GM23338 (cell line): ENCODE measurements around the gene RIBC2. TPM values are rescaled to one million over a fixed set of nuclear protein-coding genes. Genes with fewer than 3 reads are reported as not detected.

ENCODE experiments used
- ATAC-seq: fragments of 200-7000 bp; cut with Tn5 transposase; 3 replicates; pipeline ENCODE4 v1.9.1; 2020
- DNase-seq: peaks from one replicate; pipeline ENCODE4 v3.0.0-alpha.2; 2015; ENCODE audit warnings: low spot score
- H2AFZ ChIP-seq: fragments of 200-600 bp; sonication (generic); 2 replicates; pipeline ENCODE4 v1.8.0; 2016; ENCODE audit warnings: antibody characterized with exemption, mild to moderate bottlenecking, moderate library complexity
- H3F3A ChIP-seq: fragments of 200-600 bp; sonication (generic); replicated peaks from 2 replicates; pipeline ENCODE4 v1.8.0; 2017; ENCODE audit warnings: antibody characterized with exemption, mixed run types, low read depth
- H3K27ac ChIP-seq: fragments of 200-600 bp; sonication (generic); 2 replicates; pipeline ENCODE4 v1.6.1; 2016; ENCODE audit warnings: low read depth
- H3K27me3 ChIP-seq: fragments of 200-600 bp; sonication (generic); 2 replicates; pipeline ENCODE4 v1.8.0; 2016; ENCODE audit warnings: mild to moderate bottlenecking, mixed run types, moderate library complexity; ENCODE audit not compliant: insufficient read depth
- H3K36me3 ChIP-seq: fragments of 200-600 bp; sonication (generic); 2 replicates; pipeline ENCODE4 v1.8.0; 2016; ENCODE audit warnings: mild to moderate bottlenecking; ENCODE audit not compliant: insufficient read depth
- H3K4me1 ChIP-seq: fragments of 200-600 bp; sonication (generic); 2 replicates; pipeline ENCODE4 v1.8.0; 2016; ENCODE audit warnings: mild to moderate bottlenecking, moderate library complexity; ENCODE audit not compliant: insufficient read depth
- H3K4me2 ChIP-seq: fragments of 200-600 bp; sonication (generic); 2 replicates; pipeline ENCODE4 v1.7.1; 2017; ENCODE audit warnings: mixed run types
- H3K4me3 ChIP-seq: fragments of 200-600 bp; sonication (generic); 2 replicates; pipeline ENCODE4 v1.6.1; 2016; ENCODE audit warnings: mixed run types
- H3K79me2 ChIP-seq: fragments of 200-600 bp; sonication (generic); replicated peaks from 2 replicates; pipeline ENCODE4 v1.8.0; 2017; ENCODE audit warnings: mild to moderate bottlenecking; ENCODE audit not compliant: insufficient read depth
- H3K9me2 ChIP-seq: fragments of 200-600 bp; sonication (generic); 2 replicates; pipeline ENCODE4 v1.8.0; 2017; ENCODE audit not compliant: insufficient read depth
- H4K20me1 ChIP-seq: fragments of 200-600 bp; sonication (generic); replicated peaks from 2 replicates; pipeline ENCODE4 v1.8.0; 2017; ENCODE audit warnings: mild to moderate bottlenecking; ENCODE audit not compliant: insufficient read depth
- H3K27ac Mint-ChIP-seq: 2 replicates; pipeline ENCODE4 v1.8.0; 2020; ENCODE audit warnings: inconsistent platforms, mild to moderate bottlenecking, moderate library complexity, mixed read lengths
- H3K27me3 Mint-ChIP-seq: 3 replicates; pipeline ENCODE4 v1.8.0; 2022; ENCODE audit warnings: low read depth, mild to moderate bottlenecking, moderate library complexity, mixed read lengths, inconsistent platforms; ENCODE audit not compliant: insufficient read depth, poor library complexity
- H3K36me3 Mint-ChIP-seq: 3 replicates; pipeline ENCODE4 v1.8.0; 2021; ENCODE audit warnings: low read depth, mild to moderate bottlenecking, inconsistent platforms, moderate library complexity, mixed read lengths
- H3K4me1 Mint-ChIP-seq: 3 replicates; pipeline ENCODE4 v1.8.0; 2020; ENCODE audit warnings: mild to moderate bottlenecking, inconsistent platforms, mixed read lengths
- H3K4me3 Mint-ChIP-seq: 3 replicates; pipeline ENCODE4 v1.8.0; 2021; ENCODE audit warnings: moderate library complexity, mild to moderate bottlenecking, inconsistent platforms, mixed read lengths
- H3K9me3 Mint-ChIP-seq: 3 replicates; pipeline ENCODE4 v1.8.0; 2020; ENCODE audit warnings: moderate library complexity, mild to moderate bottlenecking, inconsistent platforms, mixed read lengths
- CREB1 ChIP-seq: fragments of 250-450 bp; sonication (Bioruptor Pico); IDR thresholded peaks from 2 replicates; pipeline ENCODE4 v1.5.0; 2020; ENCODE audit warnings: low read depth, mild to moderate bottlenecking, moderate library complexity
- EZH2 ChIP-seq: fragments of 200-600 bp; sonication (generic); IDR thresholded peaks from one replicate; pipeline ENCODE4 v1.8.0; 2017; ENCODE audit warnings: antibody characterized with exemption, mild to moderate bottlenecking, low read depth; ENCODE audit not compliant: unreplicated experiment
- JUNB ChIP-seq: IDR thresholded peaks from one replicate; pipeline ENCODE4 v1.6.1; 2016; ENCODE audit warnings: antibody characterized with exemption; ENCODE audit not compliant: unreplicated experiment
- ZNF462 ChIP-seq: fragments of 250-450 bp; sonication (Bioruptor Pico); IDR thresholded peaks from 2 replicates; pipeline ENCODE4 v1.5.0; 2020; ENCODE audit warnings: mild to moderate bottlenecking, moderate library complexity
- polyA plus RNA-seq: library from polyadenylated mRNA; unstranded; fragments of >200 nt; fragmentation: Nextera tagmentation; extraction: Ambion mirVana; gene quantifications from 2 replicates; pipeline ENCODE4 v1.2.1, GENCODE V29; 2016
- total RNA-seq: library from RNA; depleted of rRNA; stranded (reverse); fragments of >200 nt; shearing (Covaris generic); gene quantifications from 2 replicates; pipeline ENCODE4 v1.2.3, GENCODE V29; 2014
- TF ChIP-seq, protein P1 (sequence below), 2 experiments: fragments of 200-600 bp in 1 of 2; sonication (generic) in 1 of 2; conservative IDR thresholded peaks; 2 replicates each; pipeline versions ENCODE4 v1.5.1 to v1.6.1; 2016 to 2017; ENCODE audit warnings: antibody characterized with exemption in 2 of 2, low read depth in 2 of 2, mild to moderate bottlenecking in 2 of 2, moderate library complexity in 1 of 2

The RIBC2 gene
- total and polyA plus RNA-seq, 2 experiments from 2014 or later, result 2.2 to 2.8 TPM

DNA sequence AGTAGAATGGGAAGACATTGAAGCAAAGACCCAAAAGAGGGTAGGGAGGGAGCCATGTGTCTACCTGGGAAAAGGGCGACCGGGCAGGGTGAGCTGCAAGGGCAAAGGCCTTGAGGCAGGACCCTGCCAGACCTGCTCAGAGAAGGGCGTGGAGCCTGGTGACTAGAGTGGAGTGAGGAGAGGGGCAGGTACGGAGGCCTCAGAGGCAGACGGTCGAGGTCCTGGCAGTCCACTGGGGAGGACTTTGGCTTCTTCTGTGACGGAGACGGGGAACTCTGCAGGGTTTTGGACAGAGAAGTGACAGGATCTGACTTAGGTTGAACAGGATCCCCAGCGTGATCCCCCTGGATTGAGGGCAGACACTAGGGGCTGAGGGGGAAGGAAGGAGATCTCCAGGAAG is 12.9 kb downstream of the RIBC2 start:
- H3K27ac Mint-ChIP-seq, result no peak overlapping the region
- H3K4me1 Mint-ChIP-seq, result peaks cover 3% of the 10 kb centered on the region; the same call in 1 of the 3 replicates
- ATAC-seq, result no peak
- no peaks in the 10 kb centered on the region for H3F3A ChIP-seq
- no peak overlapping the region for H3K4me3 ChIP-seq
- H2AFZ ChIP-seq, result no peak overlapping the region
- H3K9me2 ChIP-seq, result no peaks in the 10 kb centered on the region
- H3K4me2 ChIP-seq, result no peak overlapping the region
- peaks cover 6% of the 10 kb centered on the region; the same call in 1 of the 3 replicates for H3K36me3 Mint-ChIP-seq
- TF ChIP-seq ZNF462 (CRISPR knock-in tag), result no peak
- TF ChIP-seq EZH2, result no peak
- TF ChIP-seq, protein P1, sequence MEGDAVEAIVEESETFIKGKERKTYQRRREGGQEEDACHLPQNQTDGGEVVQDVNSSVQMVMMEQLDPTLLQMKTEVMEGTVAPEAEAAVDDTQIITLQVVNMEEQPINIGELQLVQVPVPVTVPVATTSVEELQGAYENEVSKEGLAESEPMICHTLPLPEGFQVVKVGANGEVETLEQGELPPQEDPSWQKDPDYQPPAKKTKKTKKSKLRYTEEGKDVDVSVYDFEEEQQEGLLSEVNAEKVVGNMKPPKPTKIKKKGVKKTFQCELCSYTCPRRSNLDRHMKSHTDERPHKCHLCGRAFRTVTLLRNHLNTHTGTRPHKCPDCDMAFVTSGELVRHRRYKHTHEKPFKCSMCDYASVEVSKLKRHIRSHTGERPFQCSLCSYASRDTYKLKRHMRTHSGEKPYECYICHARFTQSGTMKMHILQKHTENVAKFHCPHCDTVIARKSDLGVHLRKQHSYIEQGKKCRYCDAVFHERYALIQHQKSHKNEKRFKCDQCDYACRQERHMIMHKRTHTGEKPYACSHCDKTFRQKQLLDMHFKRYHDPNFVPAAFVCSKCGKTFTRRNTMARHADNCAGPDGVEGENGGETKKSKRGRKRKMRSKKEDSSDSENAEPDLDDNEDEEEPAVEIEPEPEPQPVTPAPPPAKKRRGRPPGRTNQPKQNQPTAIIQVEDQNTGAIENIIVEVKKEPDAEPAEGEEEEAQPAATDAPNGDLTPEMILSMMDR (conservative IDR thresholded peaks at IDR 0.05; ENCODE audit: low read depth in 2 of 2), result no peak
- no peak for TF ChIP-seq JUNB
- TF ChIP-seq CREB1 (CRISPR knock-in tag), result no peak
- H3K4me1 ChIP-seq, result no peaks in the 10 kb centered on the region
- no peaks in the 10 kb centered on the region for H3K36me3 ChIP-seq
- no peak overlapping the region for H3K4me3 Mint-ChIP-seq
- H3K27me3 Mint-ChIP-seq, result peaks cover 12% of the 10 kb centered on the region
- no peaks in the 10 kb centered on the region for H3K79me2 ChIP-seq
- H3K9me3 Mint-ChIP-seq, result peaks cover 2% of the 10 kb centered on the region; the same call in 1 of the 3 replicates
- H3K27me3 ChIP-seq, result no peaks in the 10 kb centered on the region
- H4K20me1 ChIP-seq, result no peaks in the 10 kb centered on the region
- H3K27ac ChIP-seq, result no peak overlapping the region
- DNase-seq, result no peak
